PFSK-1 (cell line): ENCODE results near the gene ACTR1A.

ENCODE experiments used
- POLR2AphosphoS5 ChIP-seq: IDR thresholded peaks from 2 replicates; pipeline ENCODE4 v1.6.1; 2012; ENCODE audit warnings: low read depth, mild to moderate bottlenecking, control low read depth, low read length, moderate library complexity
- TAF1 ChIP-seq: IDR thresholded peaks from 2 replicates; pipeline ENCODE4 v1.6.1; 2012; ENCODE audit warnings: low read length, control low read depth, borderline replicate concordance; ENCODE audit not compliant: insufficient read depth

DNA sequence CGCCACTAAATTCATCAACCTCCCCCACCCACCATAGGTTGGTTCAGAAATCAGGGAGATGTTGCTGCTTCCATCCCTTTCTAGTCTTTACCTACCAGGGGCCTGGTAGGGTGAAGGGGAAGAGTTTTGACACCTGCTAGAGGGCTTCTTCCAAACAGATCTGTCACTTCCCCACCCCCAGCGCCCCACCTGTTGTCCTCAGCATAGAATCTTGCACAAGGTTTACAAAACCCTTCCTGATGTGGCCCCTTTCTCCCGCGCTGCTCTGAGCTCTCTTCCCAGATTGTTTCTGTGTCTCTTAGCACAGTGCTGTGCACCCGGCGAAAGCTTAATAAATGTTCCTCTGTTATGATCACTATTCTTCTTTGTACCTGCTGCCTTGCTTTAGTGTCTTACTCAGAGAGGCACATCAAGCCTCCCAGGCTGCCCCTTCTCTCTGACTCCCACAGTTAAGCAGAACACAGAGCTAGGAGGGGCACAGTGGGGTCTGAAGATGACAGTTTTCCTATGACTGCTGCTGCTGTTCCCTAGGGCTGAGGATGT lies 39.9 kb downstream of the ACTR1A start:
- no peak for TF ChIP-seq POLR2AphosphoS5
- TF ChIP-seq TAF1 = no peak
